Eye (tissue), 1 donor: ENCODE data around the gene CCT8L2.
"Not testable (repeated sequence)": the region's sequence is repeated elsewhere in the genome, so short reads cannot be mapped to it uniquely, and the experiment has no call there.

Experiments used
- DNase-seq: peaks from one replicate; pipeline ENCODE4 v3.0.0-alpha.2; 2015

Gene CCT8L2

GRCh38 chr22:16557511-16557910 lies 35.1 kb downstream of the CCT8L2 start:
- DNase-seq, result not testable (repeated sequence)

- DNase-seq, result not testable (repeated sequence)
Observed at GRCh38 chr22:16555077-16555994, 37.3 kb downstream of the CCT8L2 start.

- not testable (repeated sequence) for DNase-seq
Observed at GRCh38 chr22:16543310-16543709, 49.3 kb downstream of the CCT8L2 start.
